Vagina (tissue), 2 donors: ENCODE results near the gene OGT.

Experiments used
- POLR2A ChIP-seq, 2 donors: fragments of 450-650 bp; IDR thresholded peaks; one replicate each; pipeline ENCODE4 v1.6.1; 2017; ENCODE audit warnings: antibody characterized with exemption in 2 of 2, mild to moderate bottlenecking in 2 of 2, moderate library complexity in 2 of 2
- TF ChIP-seq, protein P1 (sequence below), 3 experiments: fragments of 450-650 bp in 2 of 3; fragments of 200-600 bp in 1 of 3; sonication (generic) in 1 of 3; IDR thresholded peaks; one replicate each; pipeline ENCODE4 v1.5.1; 2017 to 2019; ENCODE audit warnings: antibody characterized with exemption in 3 of 3, mild to moderate bottlenecking in 2 of 3, moderate library complexity in 2 of 3

- no peak for TF ChIP-seq POLR2A (IDR thresholded peaks at IDR 0.05)
- TF ChIP-seq, protein P1, sequence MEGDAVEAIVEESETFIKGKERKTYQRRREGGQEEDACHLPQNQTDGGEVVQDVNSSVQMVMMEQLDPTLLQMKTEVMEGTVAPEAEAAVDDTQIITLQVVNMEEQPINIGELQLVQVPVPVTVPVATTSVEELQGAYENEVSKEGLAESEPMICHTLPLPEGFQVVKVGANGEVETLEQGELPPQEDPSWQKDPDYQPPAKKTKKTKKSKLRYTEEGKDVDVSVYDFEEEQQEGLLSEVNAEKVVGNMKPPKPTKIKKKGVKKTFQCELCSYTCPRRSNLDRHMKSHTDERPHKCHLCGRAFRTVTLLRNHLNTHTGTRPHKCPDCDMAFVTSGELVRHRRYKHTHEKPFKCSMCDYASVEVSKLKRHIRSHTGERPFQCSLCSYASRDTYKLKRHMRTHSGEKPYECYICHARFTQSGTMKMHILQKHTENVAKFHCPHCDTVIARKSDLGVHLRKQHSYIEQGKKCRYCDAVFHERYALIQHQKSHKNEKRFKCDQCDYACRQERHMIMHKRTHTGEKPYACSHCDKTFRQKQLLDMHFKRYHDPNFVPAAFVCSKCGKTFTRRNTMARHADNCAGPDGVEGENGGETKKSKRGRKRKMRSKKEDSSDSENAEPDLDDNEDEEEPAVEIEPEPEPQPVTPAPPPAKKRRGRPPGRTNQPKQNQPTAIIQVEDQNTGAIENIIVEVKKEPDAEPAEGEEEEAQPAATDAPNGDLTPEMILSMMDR (IDR thresholded peaks at IDR 0.05): no peak
Measured at GRCh38 chrX:71525316-71525715, 7.6 kb upstream of the OGT start.
